T-helper 1 cell (primary cell): Measurements from ENCODE around the gene TRAPPC3L.
"Not testable (repeated sequence)": the region's sequence is repeated elsewhere in the genome, so short reads cannot be mapped to it uniquely, and the experiment has no call there.

Source experiments
- DNase-seq, 5 donors: peaks; one replicate each; pipeline ENCODE4 v3.0.0-alpha.2; 2012 to 2020

Gene TRAPPC3L

GRCh38 chr6:116512734-116513133 lies 32.8 kb downstream of the TRAPPC3L start:
- no peak for DNase-seq

- no peak for DNase-seq
These were observed 33.3 kb downstream of the TRAPPC3L start for GRCh38 chr6:116512111-116512559.

- DNase-seq: no peak
These were observed 33.9 kb downstream of the TRAPPC3L start, which contains the start of gene CALHM5 for GRCh38 chr6:116511424-116512110. TSS of gene CALHM5 (plus strand) at chr6:116511639. CDS start at chr6:116511697, 58 bp downstream.

GRCh38 chr6:116508527-116508926 lies 37.0 kb downstream of the TRAPPC3L start:
- DNase-seq: no peak

GRCh38 chr6:116507324-116507723 lies 38.2 kb downstream of the TRAPPC3L start:
- no peak for DNase-seq

- DNase-seq: no peak
These were observed 44.5 kb downstream of the TRAPPC3L start for GRCh38 chr6:116500969-116501433.

GRCh38 chr6:116497113-116497676 lies 48.3 kb downstream of the TRAPPC3L start:
- DNase-seq: no peak

GRCh38 chr6:116495161-116495560 lies 50.3 kb downstream of the TRAPPC3L start:
- not testable (repeated sequence) for DNase-seq

GRCh38 chr6:116492331-116493067 lies 53.0 kb downstream of the TRAPPC3L start:
- DNase-seq: no peak

- no peak for DNase-seq
These were observed 53.7 kb downstream of the TRAPPC3L start for GRCh38 chr6:116491610-116492330.

- no peak for DNase-seq
These were observed 59.8 kb downstream of the TRAPPC3L start for GRCh38 chr6:116485559-116486184.

GRCh38 chr6:116483616-116484015 lies 61.9 kb downstream of the TRAPPC3L start:
- no peak for DNase-seq

GRCh38 chr6:116482780-116483179 lies 62.7 kb downstream of the TRAPPC3L start:
- DNase-seq: no peak

- DNase-seq: peak in 1 of 5 donors; percentile 80
These were observed 69.3 kb downstream of the TRAPPC3L start for GRCh38 chr6:116476002-116476678.

GRCh38 chr6:116475141-116475540 lies 70.3 kb downstream of the TRAPPC3L start:
- DNase-seq: no peak

GRCh38 chr6:116472706-116473105 lies 72.8 kb downstream of the TRAPPC3L start:
- DNase-seq: no peak

- no peak for DNase-seq
These were observed 74.0 kb downstream of the TRAPPC3L start for GRCh38 chr6:116471531-116471930.

- DNase-seq: no peak
These were observed 77.2 kb downstream of the TRAPPC3L start for GRCh38 chr6:116468293-116468692.

GRCh38 chr6:116467514-116467913 lies 78.0 kb downstream of the TRAPPC3L start:
- no peak for DNase-seq

GRCh38 chr6:116467096-116467495 lies 78.4 kb downstream of the TRAPPC3L start:
- DNase-seq: no peak

GRCh38 chr6:116465246-116465645 lies 80.2 kb downstream of the TRAPPC3L start:
- no peak for DNase-seq

GRCh38 chr6:116463301-116463700 lies 82.2 kb downstream of the TRAPPC3L start:
- DNase-seq: no peak
